Mononuclear cell (primary cell): ENCODE data around the gene AIDA. TPM values are rescaled to one million over a fixed set of nuclear protein-coding genes. Genes with fewer than 3 reads are reported as not detected.
A peak's percentile ranks its signal among the peaks of the same experiment; 100 is the strongest.
"Not testable (repeated sequence)": the region's sequence is repeated elsewhere in the genome, so short reads cannot be mapped to it uniquely, and the experiment has no call there.

Source experiments
- H3K27me3 ChIP-seq: 2 replicates; pipeline ENCODE4 v1.6.0; 2011; ENCODE audit warnings: low read length, control low read depth; ENCODE audit not compliant: insufficient read depth
- H3K4me1 ChIP-seq: 2 replicates; pipeline ENCODE4 v1.5.1; 2011; ENCODE audit warnings: mild to moderate bottlenecking, low read length, control low read depth; ENCODE audit not compliant: insufficient read depth
- H3K4me3 ChIP-seq: 2 replicates; pipeline ENCODE4 v1.5.1; 2011; ENCODE audit warnings: mild to moderate bottlenecking, low read length, moderate library complexity
- H3K9me3 ChIP-seq: 2 replicates; pipeline ENCODE4 v1.5.1; 2011; ENCODE audit warnings: low read depth, mild to moderate bottlenecking, control low read depth, low read length
- total RNA-seq: library from RNA; depleted of rRNA; stranded (reverse); fragments of >200 nt; gene quantifications from one replicate; pipeline ENCODE4 v1.2.3, GENCODE V29; 2012

Gene AIDA
- total RNA-seq, 1 donor: 22.6 TPM

DNA sequence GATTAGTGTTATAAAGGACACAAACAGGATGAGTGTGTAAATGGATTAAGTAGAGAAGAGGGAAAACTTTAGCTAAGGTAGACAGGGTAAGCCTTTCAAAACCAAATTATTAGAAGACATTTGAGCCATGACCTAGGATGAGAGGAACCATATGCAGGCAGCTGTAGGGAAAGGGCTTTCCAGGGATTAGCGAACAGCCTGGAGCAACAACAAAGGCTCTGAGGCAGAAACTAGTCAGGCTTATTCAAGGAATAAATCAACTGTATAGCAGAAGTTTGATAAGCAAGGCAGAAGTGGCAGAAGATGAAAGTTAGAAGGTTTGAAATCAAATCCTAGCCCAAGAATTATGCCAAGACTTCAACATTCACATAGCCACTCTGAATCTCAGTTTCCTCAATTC lies 21.3 kb downstream of the AIDA start:
- Histone ChIP-seq H3K27me3 (no peaks in the 10 kb centered on the region), H3K4me1 (no peaks in the 10 kb centered on the region), H3K4me3 (no peak overlapping the region), H3K9me3 (no peaks in the 10 kb centered on the region)

DNA sequence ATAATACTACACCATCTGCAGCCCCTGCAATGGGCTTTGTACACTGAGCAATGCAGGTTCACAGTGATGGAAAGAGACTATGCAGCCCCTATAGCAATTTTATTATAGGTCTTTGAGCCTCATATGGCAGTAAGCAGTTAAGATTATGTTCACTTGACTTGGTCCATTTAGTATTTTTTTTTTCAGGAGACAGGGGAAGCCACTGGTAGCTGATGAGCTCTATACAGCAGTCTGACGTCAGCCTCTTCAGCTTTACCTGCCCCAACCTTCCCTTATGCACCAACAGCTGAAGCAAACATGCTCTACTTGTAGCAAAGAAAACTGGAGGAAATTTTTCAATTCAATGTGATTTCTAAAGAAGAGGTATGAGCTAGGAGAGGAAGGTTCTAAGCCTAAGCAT lies 32.2 kb downstream of the AIDA start:
- Histone ChIP-seq H3K4me1 (no peaks in the 10 kb centered on the region), H3K9me3 (no peaks in the 10 kb centered on the region), H3K27me3 (no peaks in the 10 kb centered on the region), H3K4me3 (no peak overlapping the region)

DNA sequence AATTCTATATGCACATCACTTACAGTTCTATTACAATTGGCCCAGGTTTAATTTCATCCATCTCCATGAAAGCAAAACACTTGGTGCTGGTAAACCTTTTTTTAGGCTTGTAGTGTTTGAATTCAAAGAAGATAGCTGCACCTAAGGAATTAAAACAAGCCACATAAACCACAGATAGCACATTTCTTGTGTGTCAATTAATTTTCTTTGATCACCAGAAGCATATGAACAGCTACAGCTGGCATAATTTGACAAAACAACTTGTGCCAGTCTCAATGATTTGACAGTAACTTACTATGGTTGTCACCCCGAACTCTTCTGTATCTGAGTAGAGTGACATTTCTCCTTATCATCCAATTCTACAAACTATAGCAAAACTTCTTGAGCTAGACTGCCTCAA lies 42.2 kb downstream of the AIDA start:
- H3K4me1 ChIP-seq: no peaks in the 10 kb centered on the region
- H3K9me3 ChIP-seq: no peaks in the 10 kb centered on the region
- no peaks in the 10 kb centered on the region for H3K27me3 ChIP-seq
- H3K4me3 ChIP-seq: no peak overlapping the region

DNA sequence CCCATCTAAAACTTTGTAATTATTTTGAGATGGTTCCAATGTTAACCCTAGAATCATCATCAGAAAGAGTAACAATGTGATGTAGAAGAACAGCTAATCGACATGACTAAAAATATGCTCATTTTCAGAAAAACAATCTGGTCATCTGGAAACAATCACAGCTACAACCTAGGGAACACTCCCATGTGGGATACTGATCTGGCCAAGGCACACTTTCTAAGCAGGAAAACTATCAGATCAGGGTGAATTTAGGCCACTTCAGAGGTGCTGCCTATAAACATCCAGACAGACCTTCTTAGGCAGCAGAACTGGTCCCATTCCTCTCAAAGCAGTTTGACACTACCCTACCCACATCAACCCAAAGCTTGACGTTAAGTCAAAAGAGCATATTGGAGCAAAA lies 43.2 kb downstream of the AIDA start:
- not testable (repeated sequence) for H3K4me1 ChIP-seq, H3K9me3 ChIP-seq, H3K4me3 ChIP-seq, H3K27me3 ChIP-seq

DNA sequence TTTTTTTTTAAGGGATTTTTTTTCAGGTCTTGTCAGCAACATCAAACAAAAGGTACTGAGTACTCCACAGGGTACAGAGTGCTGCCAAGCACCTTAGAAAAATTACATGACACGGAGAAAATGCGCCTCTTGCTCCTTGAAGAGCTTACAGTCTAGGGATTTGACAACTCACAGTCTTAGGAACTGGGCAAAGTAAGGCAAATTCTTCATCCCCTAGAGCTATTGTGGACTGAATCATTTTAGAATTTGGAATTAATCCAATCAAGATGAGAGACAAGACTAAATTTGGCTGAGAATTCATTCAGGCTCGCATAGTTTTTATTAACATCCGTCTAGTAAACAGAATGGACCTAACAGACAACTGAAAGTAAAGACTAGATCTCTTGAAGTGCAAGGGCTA lies 44.1 kb downstream of the AIDA start:
- not testable (repeated sequence) for H3K27me3 ChIP-seq, H3K4me3 ChIP-seq, H3K4me1 ChIP-seq, H3K9me3 ChIP-seq

DNA sequence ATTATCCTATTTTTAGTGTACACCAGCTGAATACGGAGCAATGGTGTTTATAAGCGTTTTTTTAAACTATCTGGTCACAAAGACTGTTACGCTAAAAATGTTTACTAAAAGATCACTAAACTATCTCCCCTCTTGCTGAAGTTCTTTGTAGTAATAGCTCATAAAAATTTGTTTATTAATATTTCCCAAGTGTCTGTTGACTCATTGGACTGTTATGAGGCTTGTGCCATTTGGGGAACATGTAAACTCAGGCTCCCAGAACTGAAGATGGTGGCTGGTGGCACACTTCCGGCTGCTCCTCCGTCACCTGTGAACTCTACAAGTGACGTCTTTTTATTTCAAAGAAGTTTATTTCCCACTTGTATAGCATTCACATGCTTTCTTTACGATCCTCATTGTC lies 46.3 kb downstream of the AIDA start:
- Histone ChIP-seq H3K4me1 (no peaks in the 10 kb centered on the region), H3K4me3 (no peak overlapping the region), H3K9me3 (no peaks in the 10 kb centered on the region), H3K27me3 (no peaks in the 10 kb centered on the region)

DNA sequence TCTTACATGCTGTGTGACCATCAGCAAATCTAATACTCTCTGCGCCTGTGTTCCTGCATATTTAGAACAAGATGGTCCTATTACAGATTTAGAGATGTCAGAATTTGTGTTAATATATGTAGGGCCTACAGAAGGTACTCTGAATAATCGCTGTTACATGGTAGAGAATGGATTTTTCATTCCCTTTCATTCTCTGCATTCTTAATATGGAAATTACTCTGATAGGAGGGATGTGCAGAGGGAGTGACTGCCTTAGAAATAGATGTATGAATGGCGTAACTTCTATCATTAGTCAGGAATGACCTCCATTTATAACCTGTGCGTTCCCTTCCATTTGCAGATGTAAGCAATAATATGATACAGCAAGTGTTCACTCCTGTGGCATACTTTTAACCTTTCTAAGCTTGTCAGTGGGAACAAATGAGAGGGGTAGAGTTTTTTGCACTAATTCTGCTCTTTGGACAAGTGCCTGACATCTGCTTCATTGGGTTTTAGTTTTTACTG lies 48.8 kb downstream of the AIDA start:
- no peaks in the 10 kb centered on the region for H3K4me1 ChIP-seq
- no peaks in the 10 kb centered on the region for H3K27me3 ChIP-seq
- H3K4me3 ChIP-seq: no peak overlapping the region
- H3K9me3 ChIP-seq: no peaks in the 10 kb centered on the region

DNA sequence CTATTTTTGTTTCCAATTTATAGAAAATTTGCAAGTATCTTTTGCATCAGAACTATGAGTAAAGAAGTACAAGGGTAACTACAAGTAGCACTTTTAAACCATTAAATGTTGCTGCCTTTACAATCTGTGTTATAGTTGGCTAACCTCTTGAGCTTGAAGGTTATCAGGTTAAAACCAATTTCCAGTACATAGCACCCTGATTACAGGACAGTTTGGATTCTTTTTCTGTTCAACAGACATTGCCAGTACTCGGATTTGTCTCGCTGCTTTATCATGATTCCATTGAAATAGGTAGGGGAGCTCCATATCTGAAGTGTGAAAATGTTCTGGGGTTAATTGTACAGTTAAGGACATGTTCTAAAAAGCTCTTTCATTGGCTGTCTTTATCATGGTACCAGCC lies 54.4 kb downstream of the AIDA start:
- Histone ChIP-seq H3K4me3 (no peak overlapping the region), H3K9me3 (no peaks in the 10 kb centered on the region), H3K27me3 (no peaks in the 10 kb centered on the region), H3K4me1 (peaks cover 23% of the 10 kb centered on the region)

DNA sequence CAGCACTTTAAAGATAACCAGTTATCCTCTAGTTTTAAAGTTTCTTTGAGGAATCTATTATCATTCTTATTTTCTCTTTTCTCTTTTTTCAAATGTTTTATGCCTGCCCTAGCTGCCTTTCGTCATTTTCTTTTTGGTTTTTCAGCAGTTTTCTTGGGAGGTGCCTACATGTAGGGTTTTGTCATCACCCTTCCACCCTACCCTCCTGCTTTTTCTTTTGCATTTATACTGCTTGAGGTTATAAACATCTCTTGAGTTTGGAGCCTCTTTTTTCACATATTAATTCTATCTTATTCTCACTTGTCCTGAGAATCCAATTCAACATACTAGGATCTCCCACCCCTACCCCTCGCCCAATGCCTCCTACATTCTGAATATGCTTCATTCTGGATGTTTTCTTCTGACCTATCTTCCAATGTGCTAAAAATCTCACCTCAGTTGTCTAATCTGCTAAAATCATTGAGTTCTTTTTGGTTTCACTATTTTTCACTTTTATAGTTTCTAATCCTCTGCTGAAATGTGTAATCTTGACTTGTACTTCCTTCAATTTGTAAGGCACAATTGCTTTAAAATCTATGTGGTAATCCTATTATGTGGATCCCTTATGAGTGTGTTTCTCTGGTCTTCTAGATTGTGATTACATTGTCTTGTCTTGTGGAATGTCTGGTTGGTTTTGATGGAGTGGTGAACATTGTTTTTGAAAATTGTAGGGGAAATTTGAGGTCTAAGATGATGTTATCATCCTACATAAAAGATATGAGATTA lies 55.7 kb downstream of the AIDA start:
- Histone ChIP-seq H3K4me3 (no peak overlapping the region), H3K9me3 (no peaks in the 10 kb centered on the region), H3K4me1 (peaks cover 27% of the 10 kb centered on the region), H3K27me3 (no peaks in the 10 kb centered on the region)

DNA sequence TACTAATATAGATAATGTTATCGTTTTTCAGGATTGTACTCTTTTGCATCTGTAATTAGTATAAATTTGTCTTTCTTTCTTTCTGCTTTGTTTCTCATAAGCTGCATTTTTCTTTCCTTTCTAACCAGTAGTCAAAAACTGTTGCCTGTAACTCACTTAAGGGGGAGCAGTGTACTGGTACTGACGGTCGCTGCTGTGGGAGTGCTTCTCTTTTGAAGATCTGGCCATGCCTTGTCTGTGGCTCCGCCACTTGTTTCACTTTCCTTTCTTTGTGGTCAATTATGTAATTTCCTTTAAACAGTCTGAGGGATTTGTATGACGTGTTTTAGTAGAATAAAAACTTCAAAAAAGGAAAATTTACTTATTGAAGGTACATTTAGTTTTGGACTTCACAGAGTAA lies 57.4 kb downstream of the AIDA start:
- H3K27me3 ChIP-seq: no peaks in the 10 kb centered on the region
- H3K4me3 ChIP-seq: no peak overlapping the region
- no peaks in the 10 kb centered on the region for H3K9me3 ChIP-seq
- H3K4me1 ChIP-seq: peaks cover 27% of the 10 kb centered on the region

DNA sequence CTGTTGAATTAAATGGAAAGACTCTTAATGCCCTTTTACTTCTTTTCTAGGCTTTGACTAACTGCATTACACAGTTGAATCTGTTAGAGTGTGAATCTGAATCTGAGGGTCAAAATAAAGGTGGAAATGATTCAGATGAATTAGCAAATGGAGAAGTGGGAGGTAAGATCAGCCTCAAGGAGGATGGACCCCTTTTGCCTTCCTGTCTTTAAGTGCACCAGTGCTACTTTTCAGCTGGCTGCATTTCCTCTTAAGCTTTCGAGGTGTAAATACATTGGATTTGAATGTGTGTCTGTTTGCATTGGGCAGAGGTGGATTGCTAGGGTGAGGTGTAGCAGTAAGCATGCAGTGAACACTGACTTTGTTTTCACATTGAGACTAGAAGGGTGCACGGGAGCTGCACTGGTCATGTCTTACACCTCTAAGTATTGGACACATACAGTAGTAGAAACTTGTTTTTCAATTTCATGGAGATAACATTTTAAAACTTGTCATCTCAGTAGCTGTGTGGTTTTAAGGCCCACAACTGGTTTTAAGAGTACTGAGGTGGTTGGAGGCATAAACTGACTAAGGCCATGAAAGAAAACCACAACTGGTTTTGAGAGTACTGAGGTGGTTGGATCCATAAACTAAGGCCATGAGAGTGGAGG lies 59.0 kb downstream of the AIDA start:
- H3K27me3 ChIP-seq: no peaks in the 10 kb centered on the region
- H3K9me3 ChIP-seq: no peaks in the 10 kb centered on the region
- H3K4me1 ChIP-seq: peaks cover 27% of the 10 kb centered on the region
- no peak overlapping the region for H3K4me3 ChIP-seq

DNA sequence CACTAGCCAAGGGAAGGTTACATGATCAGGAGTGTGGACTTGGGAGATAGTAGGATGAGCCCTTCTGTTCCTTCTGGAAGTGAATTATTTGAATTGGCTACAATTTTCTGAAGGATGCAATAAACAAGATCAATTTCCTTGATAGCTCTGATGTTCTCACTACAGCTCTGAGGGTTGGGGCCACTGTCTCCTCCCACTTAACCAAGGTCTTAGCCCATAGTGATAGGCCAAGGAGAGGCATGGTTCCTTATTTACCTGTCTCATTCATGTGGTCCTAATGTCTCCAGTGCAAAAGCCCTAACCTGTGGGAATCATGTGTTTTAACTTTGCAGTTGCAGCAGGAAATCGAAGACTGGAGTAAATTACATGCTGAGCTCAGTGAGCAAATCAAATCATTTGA lies 59.6 kb downstream of the AIDA start:
- H3K9me3 ChIP-seq: no peaks in the 10 kb centered on the region
- no peak overlapping the region for H3K4me3 ChIP-seq
- no peaks in the 10 kb centered on the region for H3K27me3 ChIP-seq
- H3K4me1 ChIP-seq: peaks cover 27% of the 10 kb centered on the region

DNA sequence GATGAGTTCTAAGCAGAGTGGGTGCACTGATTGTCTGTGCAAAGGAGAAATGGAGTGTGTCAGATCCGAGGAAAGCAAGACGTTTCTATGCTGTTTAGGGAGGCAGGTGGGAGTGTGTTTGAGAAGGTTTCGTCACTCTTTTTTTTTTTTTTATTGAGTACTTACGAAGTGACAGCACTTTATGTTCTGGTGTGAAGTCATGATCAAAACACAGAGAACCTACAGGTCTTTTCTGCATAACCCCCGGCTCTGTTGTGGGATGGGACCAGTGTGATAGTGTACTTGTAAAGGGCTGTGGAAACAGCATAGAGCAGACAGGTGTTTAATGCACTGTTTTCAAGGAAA lies 67.7 kb downstream of the AIDA start:
- Histone ChIP-seq H3K27me3 (no peaks in the 10 kb centered on the region), H3K9me3 (no peaks in the 10 kb centered on the region), H3K4me1 (peaks cover 18% of the 10 kb centered on the region), H3K4me3 (peak overlapping the region; percentile 82)

DNA sequence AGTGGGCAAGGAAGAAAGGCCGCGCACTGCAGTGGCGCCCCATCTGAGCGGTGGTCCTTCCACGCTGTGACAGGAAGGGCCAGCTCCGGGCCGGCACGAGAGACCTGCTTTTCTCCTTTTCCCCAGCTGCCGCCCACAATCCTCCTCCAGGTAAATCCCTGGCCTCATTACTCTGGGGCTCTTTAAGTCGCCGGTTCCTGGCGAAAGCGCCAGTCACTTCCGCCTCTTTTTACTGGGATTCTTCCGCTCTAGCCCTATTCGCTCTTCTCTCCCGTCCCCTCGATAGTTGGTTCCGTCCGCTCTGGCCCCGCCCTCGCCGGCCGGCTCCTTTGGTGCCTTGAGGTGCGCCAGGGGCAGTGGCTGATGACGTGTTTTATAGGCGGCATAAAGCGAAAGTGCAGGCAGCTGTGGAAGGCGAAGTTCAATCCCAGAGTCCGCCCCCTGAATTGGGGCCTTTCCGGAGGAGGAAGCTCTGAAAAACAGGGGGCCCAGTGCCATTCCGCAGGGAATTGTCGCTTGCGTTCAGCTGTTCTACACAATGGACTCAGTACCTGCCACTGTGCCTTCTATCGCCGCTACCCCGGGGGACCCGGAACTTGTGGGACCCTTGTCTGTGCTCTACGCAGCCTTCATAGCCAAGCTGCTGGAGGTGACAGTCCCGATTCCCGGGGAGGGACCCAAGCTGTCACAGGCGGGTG lies 68.2 kb downstream of the AIDA start:
- Histone ChIP-seq H3K27me3 (no peaks in the 10 kb centered on the region), H3K4me3 (peak overlapping the region; percentile 82), H3K9me3 (no peaks in the 10 kb centered on the region), H3K4me1 (peaks cover 18% of the 10 kb centered on the region)

DNA sequence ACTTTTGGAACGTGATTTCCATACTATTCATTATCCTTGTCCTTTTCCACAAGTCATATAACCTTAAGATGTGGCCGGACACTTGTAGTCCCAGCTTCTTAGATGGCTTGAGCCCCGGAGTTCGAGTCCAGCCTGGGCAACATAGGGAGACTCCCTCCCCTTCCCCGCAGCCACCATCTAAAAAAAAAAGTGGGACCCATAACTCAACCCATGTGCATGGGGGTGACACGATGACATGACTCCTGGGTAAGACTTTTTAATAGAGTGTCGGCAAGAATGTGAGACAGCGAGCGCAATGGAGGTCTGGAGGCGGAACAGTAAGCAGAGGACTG lies 68.7 kb downstream of the AIDA start:
- H3K27me3 ChIP-seq: no peaks in the 10 kb centered on the region
- H3K4me1 ChIP-seq: peaks cover 18% of the 10 kb centered on the region
- H3K9me3 ChIP-seq: no peaks in the 10 kb centered on the region
- H3K4me3 ChIP-seq: peak overlapping the region; percentile 82

DNA sequence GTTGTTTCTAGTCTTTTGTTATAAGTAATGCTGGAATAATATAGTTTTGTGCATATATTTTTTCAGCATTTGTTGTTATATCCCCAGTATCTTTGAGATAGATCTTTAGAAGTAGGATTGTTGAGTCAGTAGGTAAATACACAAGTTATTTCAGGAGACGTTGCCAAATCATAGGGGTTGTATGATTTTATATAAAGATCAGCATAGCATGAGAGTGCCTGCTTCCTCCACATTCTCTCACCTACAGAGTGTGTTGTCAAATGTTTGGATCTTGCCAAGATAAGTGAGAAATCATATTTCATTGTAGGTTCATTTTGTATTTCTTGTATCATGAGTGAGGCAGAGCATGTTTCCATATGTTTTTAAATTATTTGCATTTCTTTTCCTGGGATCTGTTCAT lies 69.8 kb downstream of the AIDA start:
- H3K4me3 ChIP-seq: no peak overlapping the region
- H3K9me3 ChIP-seq: no peaks in the 10 kb centered on the region
- peaks cover 18% of the 10 kb centered on the region for H3K4me1 ChIP-seq
- no peaks in the 10 kb centered on the region for H3K27me3 ChIP-seq
